Activated naive CD4-positive, alpha-beta T cell treated with anti-CD3 and anti-CD28 coated beads, Interleukin-2, amount 50 U/mL, for 24 hours (primary cell): Measurements from ENCODE around the gene ROBO4.

ENCODE experiments used
- H3K27ac Mint-ChIP-seq: one replicate; pipeline ENCODE4 v1.8.0; 2021; ENCODE audit warnings: mild to moderate bottlenecking, mixed read lengths
- H3K27me3 Mint-ChIP-seq: one replicate; pipeline ENCODE4 v1.8.0; 2021; ENCODE audit warnings: mixed read lengths
- H3K36me3 Mint-ChIP-seq: one replicate; pipeline ENCODE4 v1.8.0; 2021; ENCODE audit warnings: mixed read lengths
- H3K4me1 Mint-ChIP-seq: one replicate; pipeline ENCODE4 v1.8.0; 2021; ENCODE audit warnings: mixed read lengths
- H3K4me3 Mint-ChIP-seq: one replicate; pipeline ENCODE4 v1.8.0; 2021; ENCODE audit warnings: mild to moderate bottlenecking, mixed read lengths
- H3K9me3 Mint-ChIP-seq: one replicate; pipeline ENCODE4 v1.8.0; 2021; ENCODE audit warnings: mixed read lengths

ROBO4 gene

DNA sequence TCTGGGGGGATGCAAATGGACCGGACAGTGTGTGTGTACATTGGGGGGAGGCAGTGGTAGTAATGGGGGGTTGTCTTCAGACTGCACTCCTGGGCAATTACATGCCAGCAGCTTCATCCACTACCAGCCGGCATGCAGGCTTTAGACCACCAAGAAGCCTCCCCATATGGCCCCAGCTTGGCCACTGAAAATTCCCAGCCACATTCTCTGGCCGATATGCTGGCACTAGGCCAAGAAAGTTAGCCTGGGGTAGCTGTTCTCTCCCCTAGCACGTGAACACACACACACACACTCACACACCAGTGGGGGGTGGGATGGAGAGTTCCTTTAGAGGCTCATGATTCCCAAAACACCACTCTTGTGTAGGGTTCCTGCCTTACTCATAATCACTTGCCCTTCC, 36.0 kb downstream of the ROBO4 start:
- peaks cover 21% of the 10 kb centered on the region for H3K4me1 Mint-ChIP-seq
- no peak overlapping the region for H3K4me3 Mint-ChIP-seq
- no peaks in the 10 kb centered on the region for H3K9me3 Mint-ChIP-seq
- no peak overlapping the region for H3K27ac Mint-ChIP-seq
- H3K27me3 Mint-ChIP-seq, result peaks cover 42% of the 10 kb centered on the region
- no peaks in the 10 kb centered on the region for H3K36me3 Mint-ChIP-seq

DNA sequence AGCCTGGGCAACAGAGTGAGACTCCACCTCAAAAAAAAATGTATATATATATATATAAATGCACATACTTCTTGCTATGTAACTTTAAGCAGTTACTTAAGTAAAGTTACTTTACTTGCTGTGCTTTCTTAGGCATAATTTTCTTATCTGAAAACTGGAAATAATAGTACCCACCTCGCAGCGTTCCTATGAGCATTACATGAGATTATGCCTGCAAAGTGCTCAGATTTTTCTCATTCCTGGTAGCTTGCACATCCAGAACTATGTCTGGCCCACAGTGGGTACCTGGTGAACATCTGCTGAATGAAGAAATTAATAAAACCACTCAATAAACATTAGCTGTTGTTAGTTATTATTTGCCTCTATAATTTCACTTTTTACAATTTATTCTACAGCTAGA, 38.5 kb downstream of the ROBO4 start:
- H3K36me3 Mint-ChIP-seq, result no peaks in the 10 kb centered on the region
- no peak overlapping the region for H3K4me3 Mint-ChIP-seq
- peaks cover 11% of the 10 kb centered on the region for H3K4me1 Mint-ChIP-seq
- no peaks in the 10 kb centered on the region for H3K9me3 Mint-ChIP-seq
- H3K27me3 Mint-ChIP-seq, result peaks cover 28% of the 10 kb centered on the region
- H3K27ac Mint-ChIP-seq, result no peak overlapping the region

DNA sequence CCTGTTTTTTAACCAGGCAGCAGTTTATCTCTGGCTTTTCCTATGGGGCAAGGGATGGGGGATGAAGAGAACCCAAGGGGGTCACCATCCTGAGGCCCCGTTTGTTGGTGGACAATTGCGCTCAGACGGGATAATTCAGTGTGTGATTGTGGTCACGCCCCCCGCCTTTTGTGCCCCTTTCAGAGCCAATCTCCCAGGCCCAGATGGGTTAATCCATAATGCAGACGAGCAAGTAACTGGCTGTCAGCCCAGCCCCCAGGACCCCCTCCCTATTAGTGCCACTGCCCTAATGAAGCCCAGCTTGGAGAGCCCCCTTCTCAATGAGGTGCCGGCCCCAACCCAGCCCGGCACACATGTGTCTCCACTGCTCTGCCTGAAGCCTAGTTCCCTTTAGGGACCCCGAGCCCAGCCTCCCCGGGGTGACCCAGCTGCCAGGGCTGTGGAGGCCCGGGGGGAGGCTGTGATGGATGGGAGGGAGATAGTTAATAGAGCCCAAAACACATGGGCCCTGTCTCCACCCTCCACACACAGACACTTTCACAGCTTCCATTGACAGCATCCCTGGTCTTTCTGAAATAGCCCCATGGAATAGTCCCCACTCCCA, 51.5 kb downstream of the ROBO4 start:
- Mint-ChIP-seq H3K4me3 (no peak overlapping the region), H3K36me3 (no peaks in the 10 kb centered on the region), H3K27me3 (peaks cover 69% of the 10 kb centered on the region), H3K27ac (no peak overlapping the region), H3K4me1 (peaks cover 8% of the 10 kb centered on the region), H3K9me3 (no peaks in the 10 kb centered on the region)

DNA sequence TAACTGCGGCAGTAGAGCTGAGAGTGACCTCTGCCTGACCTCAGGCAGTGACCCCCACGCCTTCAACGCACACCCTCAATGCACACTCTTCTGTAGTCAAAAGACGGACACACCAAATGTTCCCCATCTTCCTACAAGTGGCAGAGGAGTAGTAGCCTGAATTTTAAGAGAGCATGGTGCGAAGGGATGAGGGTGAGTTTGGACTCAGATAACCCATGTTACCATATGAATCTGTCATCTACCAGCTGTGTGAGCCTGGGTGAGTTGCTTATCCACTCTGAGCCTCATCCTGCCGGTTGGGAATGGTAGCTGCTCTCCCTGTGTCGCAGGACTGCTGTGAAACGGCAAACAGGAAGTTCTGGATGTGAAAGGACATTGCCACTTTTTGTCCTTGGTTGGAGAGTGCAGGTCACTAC, 53.0 kb downstream of the ROBO4 start:
- Mint-ChIP-seq H3K36me3 (no peaks in the 10 kb centered on the region), H3K4me3 (no peak overlapping the region), H3K27ac (no peak overlapping the region), H3K9me3 (no peaks in the 10 kb centered on the region), H3K4me1 (peaks cover 14% of the 10 kb centered on the region), H3K27me3 (peaks cover 71% of the 10 kb centered on the region)

DNA sequence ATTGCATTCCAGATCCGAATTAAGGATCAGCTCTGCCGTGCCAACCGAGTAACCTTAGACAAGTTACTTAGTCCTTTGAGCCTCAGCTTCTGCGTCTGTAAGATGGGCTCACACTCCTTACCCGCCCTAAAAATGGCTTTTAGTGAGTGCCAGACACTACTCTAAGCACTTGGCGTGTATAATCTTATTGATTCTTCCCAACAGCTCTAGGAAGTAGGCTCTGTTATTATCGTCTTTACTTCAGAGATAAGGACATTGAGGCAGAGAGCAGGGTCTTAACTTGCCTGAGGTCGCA, 54.1 kb downstream of the ROBO4 start:
- peaks cover 14% of the 10 kb centered on the region for H3K4me1 Mint-ChIP-seq
- H3K4me3 Mint-ChIP-seq, result no peak overlapping the region
- H3K36me3 Mint-ChIP-seq, result no peaks in the 10 kb centered on the region
- H3K9me3 Mint-ChIP-seq, result no peaks in the 10 kb centered on the region
- H3K27me3 Mint-ChIP-seq, result peaks cover 71% of the 10 kb centered on the region
- peak overlapping the region; percentile 37 for H3K27ac Mint-ChIP-seq

DNA sequence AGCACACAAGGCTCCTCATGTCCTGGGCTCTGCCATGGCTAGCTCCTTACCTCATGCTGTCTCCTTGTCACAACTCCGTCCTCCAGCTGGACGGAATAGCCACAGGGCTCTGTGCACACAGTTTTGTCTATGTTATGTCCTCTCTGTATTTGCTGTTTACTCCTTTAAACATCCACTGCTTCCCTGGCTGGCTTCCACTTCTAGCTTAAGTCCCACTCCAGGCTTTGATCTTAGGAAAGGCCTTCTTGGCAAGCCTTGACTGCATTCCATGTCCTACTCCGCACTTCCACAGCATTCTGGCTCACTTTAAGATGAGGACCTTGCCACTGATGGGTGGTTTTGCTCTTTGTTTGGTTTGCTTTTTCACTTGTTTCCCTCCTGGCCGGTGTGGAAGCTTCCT, 55.4 kb downstream of the ROBO4 start:
- Mint-ChIP-seq H3K4me1 (peaks cover 14% of the 10 kb centered on the region), H3K27me3 (peaks cover 69% of the 10 kb centered on the region), H3K36me3 (no peaks in the 10 kb centered on the region), H3K27ac (peak overlapping the region; percentile 38), H3K4me3 (no peak overlapping the region), H3K9me3 (no peaks in the 10 kb centered on the region)

DNA sequence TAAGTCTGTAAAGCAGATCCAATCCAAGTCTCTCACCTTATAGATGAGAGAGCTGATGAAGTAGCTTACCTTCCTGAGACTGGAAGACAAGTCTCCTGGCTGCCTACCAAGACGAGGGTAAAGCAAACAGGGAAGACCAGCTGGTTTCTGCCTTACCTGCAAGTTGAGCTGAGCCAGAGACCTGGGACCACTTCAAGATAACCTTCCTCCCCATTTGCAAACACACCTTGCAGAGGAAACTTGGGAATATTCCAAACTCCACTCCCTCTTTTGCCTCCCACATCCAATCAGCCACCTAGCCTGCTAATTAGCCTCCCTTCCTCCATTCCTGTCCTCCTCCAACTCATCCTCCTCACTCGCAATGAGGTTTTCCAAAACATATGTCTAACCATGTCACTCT, 55.8 kb downstream of the ROBO4 start:
- peaks cover 18% of the 10 kb centered on the region for H3K4me1 Mint-ChIP-seq
- H3K27me3 Mint-ChIP-seq, result peaks cover 66% of the 10 kb centered on the region
- H3K36me3 Mint-ChIP-seq, result no peaks in the 10 kb centered on the region
- H3K27ac Mint-ChIP-seq, result no peak overlapping the region
- H3K4me3 Mint-ChIP-seq, result no peak overlapping the region
- no peaks in the 10 kb centered on the region for H3K9me3 Mint-ChIP-seq

DNA sequence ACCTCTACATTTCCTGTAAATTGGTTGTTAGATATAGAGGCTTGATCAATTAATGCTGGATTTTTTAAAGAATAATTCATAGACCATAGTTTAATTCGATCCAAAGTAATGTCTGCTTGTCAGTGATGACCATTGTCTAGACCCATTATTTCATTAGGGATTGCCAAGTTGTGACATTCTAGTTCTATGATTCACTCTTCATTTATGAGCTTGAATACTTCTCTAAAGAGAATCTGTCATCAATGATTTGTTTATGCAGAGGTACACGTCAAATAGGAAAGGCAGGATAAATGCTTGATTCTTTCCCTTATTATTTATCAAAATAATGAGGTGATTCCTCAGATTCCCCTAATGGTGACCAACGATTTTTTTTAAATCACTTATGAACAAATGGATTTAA, 56.5 kb downstream of the ROBO4 start:
- Mint-ChIP-seq H3K9me3 (no peaks in the 10 kb centered on the region), H3K27me3 (peaks cover 65% of the 10 kb centered on the region), H3K4me3 (no peak overlapping the region), H3K4me1 (peaks cover 22% of the 10 kb centered on the region), H3K36me3 (no peaks in the 10 kb centered on the region), H3K27ac (no peak overlapping the region)

DNA sequence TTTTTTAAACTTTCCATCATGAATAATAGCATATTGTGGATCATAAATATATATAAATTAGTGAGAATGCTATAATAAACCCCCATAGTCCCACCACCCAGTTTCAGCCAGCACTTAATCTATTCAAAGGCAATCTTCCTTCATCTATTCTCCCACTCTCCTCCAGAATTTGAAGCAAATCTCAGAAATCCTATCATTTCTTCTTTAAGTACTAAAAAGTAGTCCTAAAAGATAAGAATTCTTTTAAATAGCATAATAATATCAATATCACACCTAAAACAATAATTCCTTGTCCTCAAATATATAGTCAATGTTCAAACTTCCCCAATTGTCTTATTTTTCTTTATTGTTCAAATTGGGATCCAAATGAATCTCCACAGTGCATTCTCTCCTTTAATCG, 57.0 kb downstream of the ROBO4 start:
- H3K4me1 Mint-ChIP-seq, result peaks cover 25% of the 10 kb centered on the region
- H3K36me3 Mint-ChIP-seq, result no peaks in the 10 kb centered on the region
- H3K27ac Mint-ChIP-seq, result no peak overlapping the region
- H3K27me3 Mint-ChIP-seq, result peaks cover 61% of the 10 kb centered on the region
- H3K9me3 Mint-ChIP-seq, result no peaks in the 10 kb centered on the region
- H3K4me3 Mint-ChIP-seq, result peak overlapping the region; percentile 1

DNA sequence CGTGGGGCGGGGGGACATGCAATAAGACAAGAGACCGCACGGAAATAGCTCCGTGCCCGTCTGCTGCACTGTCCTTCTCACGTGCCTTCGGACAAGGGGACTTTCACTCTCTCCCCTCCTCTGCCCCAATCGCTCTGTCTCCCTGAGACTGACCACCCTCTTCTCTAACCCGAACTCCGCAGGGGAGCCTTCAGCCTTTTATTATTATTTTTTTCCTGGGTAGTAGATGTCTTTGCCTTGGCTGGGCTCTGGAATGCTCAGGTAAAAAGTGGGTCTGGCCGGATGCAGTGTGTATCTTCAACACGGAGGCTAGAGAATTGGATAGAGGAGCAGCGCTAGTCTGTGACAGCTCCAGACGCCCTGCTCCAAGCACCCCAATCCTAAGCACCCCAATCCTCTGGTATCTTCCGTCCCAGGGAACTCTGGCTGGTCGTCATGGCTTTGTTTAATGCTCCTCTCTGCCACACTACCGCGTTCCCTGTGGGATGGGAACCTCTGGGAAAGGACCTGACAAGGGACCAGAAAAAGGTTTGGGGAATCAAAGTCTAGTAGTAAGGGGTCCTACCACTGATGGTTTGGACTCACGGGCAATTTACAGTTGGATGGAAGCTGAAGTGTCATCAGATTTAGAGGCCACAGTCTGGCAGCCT, 57.6 kb downstream of the ROBO4 start:
- no peak overlapping the region for H3K27ac Mint-ChIP-seq
- peaks cover 24% of the 10 kb centered on the region for H3K4me1 Mint-ChIP-seq
- H3K27me3 Mint-ChIP-seq, result peaks cover 56% of the 10 kb centered on the region
- no peaks in the 10 kb centered on the region for H3K9me3 Mint-ChIP-seq
- no peaks in the 10 kb centered on the region for H3K36me3 Mint-ChIP-seq
- peak overlapping the region; percentile 67 for H3K4me3 Mint-ChIP-seq

DNA sequence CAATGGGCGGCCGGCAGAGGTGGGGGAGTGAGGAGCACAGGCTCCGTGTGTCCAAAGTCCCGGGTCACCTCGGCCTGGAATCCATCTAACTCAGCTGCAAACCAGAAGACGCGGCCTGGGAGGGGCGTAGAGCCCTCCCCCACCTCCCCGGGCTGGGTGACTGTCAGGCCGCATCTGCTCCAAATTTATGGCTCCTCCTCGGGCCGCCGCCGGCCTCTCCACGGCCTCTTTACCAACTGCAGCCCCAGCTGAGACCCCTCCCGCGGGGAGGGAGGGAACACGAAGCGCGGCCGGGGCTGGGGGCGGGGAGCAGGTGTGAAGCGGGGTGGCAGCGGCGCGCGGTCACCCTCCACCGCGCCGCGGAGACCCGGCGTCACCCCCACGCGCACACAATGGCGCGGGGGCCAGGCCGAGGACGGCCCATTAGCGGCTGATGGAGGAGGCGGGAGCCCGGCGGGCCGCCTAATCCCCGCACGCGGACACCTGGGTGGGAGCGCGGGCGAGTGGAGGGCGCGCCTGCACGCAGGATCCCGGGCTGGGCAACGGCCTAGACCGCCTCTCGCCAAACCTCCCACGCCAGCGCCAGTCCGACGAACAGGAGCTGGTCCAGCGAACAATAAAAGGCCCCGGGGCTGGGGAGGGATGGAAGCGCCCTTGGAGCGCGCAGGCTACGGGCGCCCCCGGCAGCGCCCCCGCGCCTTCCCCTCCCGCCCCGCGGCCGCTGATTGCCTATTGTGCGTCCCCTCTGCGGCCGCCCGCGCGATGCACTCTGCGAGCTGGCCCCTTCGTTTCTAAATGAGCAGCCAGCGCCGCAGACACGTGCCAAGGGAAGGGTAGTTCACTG, 58.3 kb downstream of the ROBO4 start:
- Mint-ChIP-seq H3K4me1 (peaks cover 21% of the 10 kb centered on the region), H3K36me3 (no peaks in the 10 kb centered on the region), H3K9me3 (no peaks in the 10 kb centered on the region), H3K27ac (no peak overlapping the region), H3K27me3 (peaks cover 52% of the 10 kb centered on the region), H3K4me3 (no peak overlapping the region)

DNA sequence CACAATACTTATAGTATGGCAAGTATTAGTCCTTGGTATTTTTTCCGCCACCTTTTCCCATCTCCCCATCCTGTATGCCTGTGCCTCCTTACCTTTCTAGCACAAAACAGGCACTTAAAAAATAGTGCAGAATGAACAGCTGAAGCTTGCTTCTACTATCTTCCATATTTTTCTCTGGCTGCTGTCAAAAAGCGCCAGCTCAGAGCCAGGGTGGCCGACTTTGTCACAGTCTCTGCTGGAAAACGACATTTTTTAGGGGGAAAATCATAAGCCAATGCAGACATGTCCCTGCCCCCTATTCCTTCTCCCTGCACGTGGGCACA, 58.9 kb downstream of the ROBO4 start:
- no peaks in the 10 kb centered on the region for H3K9me3 Mint-ChIP-seq
- H3K4me1 Mint-ChIP-seq, result peaks cover 21% of the 10 kb centered on the region
- H3K27ac Mint-ChIP-seq, result no peak overlapping the region
- H3K4me3 Mint-ChIP-seq, result no peak overlapping the region
- H3K27me3 Mint-ChIP-seq, result peaks cover 54% of the 10 kb centered on the region
- H3K36me3 Mint-ChIP-seq, result no peaks in the 10 kb centered on the region

DNA sequence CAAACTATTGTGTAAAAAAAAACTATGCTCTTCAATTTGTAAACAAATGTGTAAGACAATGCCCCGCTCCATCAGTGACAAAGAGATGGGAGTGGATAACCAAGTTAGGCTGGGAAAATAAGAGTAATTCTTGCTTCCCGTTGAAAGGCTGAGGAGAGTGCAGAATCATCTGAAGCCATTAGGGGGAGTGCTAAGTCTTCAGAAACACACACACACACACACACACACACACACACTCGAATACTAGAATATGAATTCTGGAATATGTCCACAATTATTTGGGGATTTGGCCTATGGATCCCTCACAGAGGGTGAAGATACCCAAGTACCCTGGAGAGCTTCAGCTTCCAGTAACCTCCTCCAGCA, 60.2 kb downstream of the ROBO4 start:
- H3K36me3 Mint-ChIP-seq, result no peaks in the 10 kb centered on the region
- peaks cover 47% of the 10 kb centered on the region for H3K27me3 Mint-ChIP-seq
- H3K4me3 Mint-ChIP-seq, result no peak overlapping the region
- H3K27ac Mint-ChIP-seq, result no peak overlapping the region
- no peaks in the 10 kb centered on the region for H3K9me3 Mint-ChIP-seq
- H3K4me1 Mint-ChIP-seq, result peaks cover 18% of the 10 kb centered on the region

DNA sequence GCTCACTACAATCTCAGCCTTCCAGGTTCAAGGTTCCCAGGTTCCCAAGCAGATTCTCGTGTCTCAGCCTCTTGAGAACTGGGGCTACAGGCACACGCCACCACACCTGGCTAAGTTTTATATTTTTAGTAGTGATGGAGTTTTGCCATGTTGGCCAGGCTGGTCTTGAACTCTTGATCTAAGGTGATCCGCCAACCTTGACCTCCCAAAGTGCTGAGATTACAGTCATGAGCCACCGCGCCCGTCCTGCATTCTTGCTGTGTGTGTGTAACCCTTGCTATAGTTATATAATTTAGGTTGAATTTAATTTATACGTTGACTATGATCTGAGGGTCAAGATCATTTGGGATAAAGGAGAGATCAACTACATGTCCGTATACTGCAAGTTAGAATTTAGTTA, 61.7 kb downstream of the ROBO4 start:
- H3K36me3 Mint-ChIP-seq, result no peaks in the 10 kb centered on the region
- no peaks in the 10 kb centered on the region for H3K9me3 Mint-ChIP-seq
- H3K27me3 Mint-ChIP-seq, result peaks cover 32% of the 10 kb centered on the region
- peaks cover 18% of the 10 kb centered on the region for H3K4me1 Mint-ChIP-seq
- H3K27ac Mint-ChIP-seq, result peak overlapping the region; percentile 51
- H3K4me3 Mint-ChIP-seq, result peak overlapping the region; percentile 81

DNA sequence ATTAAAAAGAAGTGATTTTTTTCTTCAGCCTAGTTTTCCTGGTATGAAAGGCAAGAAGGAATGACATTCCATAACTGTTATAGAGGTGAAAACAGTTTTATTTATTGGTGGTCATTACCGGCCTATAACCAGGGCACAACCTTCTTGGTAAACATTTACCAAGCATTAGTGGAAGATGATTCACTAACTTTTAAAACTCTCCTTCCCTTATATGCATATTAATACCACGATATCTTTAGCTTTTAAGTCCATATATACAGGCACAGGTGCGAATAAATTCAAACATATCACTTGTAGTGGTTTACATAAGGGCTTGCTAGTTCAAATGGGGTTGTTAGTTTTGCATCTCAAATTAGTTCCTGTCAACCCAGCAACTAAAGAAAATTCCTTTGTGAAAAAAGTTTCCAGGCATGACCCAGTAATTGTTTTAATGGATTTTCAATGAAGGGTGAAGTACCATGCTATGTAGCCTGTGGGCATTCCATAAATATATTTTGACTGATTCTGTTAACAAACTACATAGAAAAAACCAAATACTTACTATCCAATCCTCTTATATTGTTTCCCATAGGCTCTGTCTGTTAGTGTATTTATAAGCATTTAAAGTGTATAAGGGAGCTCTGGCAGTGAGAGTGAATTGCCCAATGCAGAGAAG, 63.0 kb downstream of the ROBO4 start:
- Mint-ChIP-seq H3K4me3 (no peak overlapping the region), H3K4me1 (peaks cover 12% of the 10 kb centered on the region), H3K27me3 (peaks cover 22% of the 10 kb centered on the region), H3K9me3 (no peaks in the 10 kb centered on the region), H3K27ac (no peak overlapping the region), H3K36me3 (no peaks in the 10 kb centered on the region)
